T1000 (cell line): ENCODE data around the gene UBE2C.
A peak's percentile ranks its signal among the peaks of the same experiment; 100 is the strongest.
"Not testable (repeated sequence)": the region's sequence is repeated elsewhere in the genome, so short reads cannot be mapped to it uniquely, and the experiment has no call there.

ENCODE experiments used
- DNase-seq: peaks from one replicate; lab custom pipeline; 2025; ENCODE audit warnings: mixed read lengths; lab: John Stamatoyannopoulos, UW

Gene UBE2C

GRCh38 chr20:45797955-45798354 lies 14.5 kb upstream of the UBE2C start:
- not testable (repeated sequence) for DNase-seq

GRCh38 chr20:45798935-45799642 lies 13.4 kb upstream of the UBE2C start:
- DNase-seq, result peak; percentile 30

- DNase-seq, result no peak
Observed at GRCh38 chr20:45801851-45802250, 10.6 kb upstream of the UBE2C start.

GRCh38 chr20:45810191-45810970 lies 2.1 kb upstream of the UBE2C start:
- no peak for DNase-seq

GRCh38 chr20:45813006-45813340 lies 529 bp downstream of the UBE2C start:
- no peak for DNase-seq

- no peak for DNase-seq
Observed at GRCh38 chr20:45813489-45813888, 1.0 kb downstream of the UBE2C start.

GRCh38 chr20:45814314-45814713 lies 1.9 kb downstream of the UBE2C start:
- no peak for DNase-seq

GRCh38 chr20:45816951-45817350 lies 4.5 kb downstream of the UBE2C start:
- no peak for DNase-seq

GRCh38 chr20:45817376-45818194 lies 5.1 kb downstream of the UBE2C start:
- DNase-seq, result peak; percentile 63

GRCh38 chr20:45818239-45818638 lies 5.8 kb downstream of the UBE2C start:
- DNase-seq, result no peak

- DNase-seq, result no peak
Observed at GRCh38 chr20:45819466-45819865, 7.0 kb downstream of the UBE2C start.

- DNase-seq, result no peak
Observed at GRCh38 chr20:45821947-45822346, 9.5 kb downstream of the UBE2C start.

GRCh38 chr20:45822857-45823256 lies 10.4 kb downstream of the UBE2C start:
- peak; percentile 41 for DNase-seq

- DNase-seq, result no peak
Observed at GRCh38 chr20:45823949-45824835, 11.7 kb downstream of the UBE2C start.

- no peak for DNase-seq
Observed at GRCh38 chr20:45826381-45827019, 14.1 kb downstream of the UBE2C start.

GRCh38 chr20:45827030-45827652 lies 14.7 kb downstream of the UBE2C start, which contains the start of gene TNNC2:
TSS of gene TNNC2 (minus strand) at chr20:45827312. CDS start at chr20:45827248, 64 bp downstream.
- DNase-seq, result no peak

GRCh38 chr20:45827712-45828111 lies 15.3 kb downstream of the UBE2C start:
- no peak for DNase-seq

GRCh38 chr20:45828589-45828988 lies 16.1 kb downstream of the UBE2C start:
- no peak for DNase-seq

- DNase-seq, result not testable (repeated sequence)
Observed at GRCh38 chr20:45829673-45830106, 17.2 kb downstream of the UBE2C start.

GRCh38 chr20:45832619-45833018 lies 20.2 kb downstream of the UBE2C start:
- DNase-seq, result no peak
